AG08396 (cell line): ENCODE measurements around the gene ADI1.

Experiments used
- DNase-seq: peaks from one replicate; pipeline ENCODE4 v3.0.0; 2012; ENCODE audit warnings: low spot score, mixed read lengths

Gene ADI1, protein sequence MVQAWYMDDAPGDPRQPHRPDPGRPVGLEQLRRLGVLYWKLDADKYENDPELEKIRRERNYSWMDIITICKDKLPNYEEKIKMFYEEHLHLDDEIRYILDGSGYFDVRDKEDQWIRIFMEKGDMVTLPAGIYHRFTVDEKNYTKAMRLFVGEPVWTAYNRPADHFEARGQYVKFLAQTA

DNA sequence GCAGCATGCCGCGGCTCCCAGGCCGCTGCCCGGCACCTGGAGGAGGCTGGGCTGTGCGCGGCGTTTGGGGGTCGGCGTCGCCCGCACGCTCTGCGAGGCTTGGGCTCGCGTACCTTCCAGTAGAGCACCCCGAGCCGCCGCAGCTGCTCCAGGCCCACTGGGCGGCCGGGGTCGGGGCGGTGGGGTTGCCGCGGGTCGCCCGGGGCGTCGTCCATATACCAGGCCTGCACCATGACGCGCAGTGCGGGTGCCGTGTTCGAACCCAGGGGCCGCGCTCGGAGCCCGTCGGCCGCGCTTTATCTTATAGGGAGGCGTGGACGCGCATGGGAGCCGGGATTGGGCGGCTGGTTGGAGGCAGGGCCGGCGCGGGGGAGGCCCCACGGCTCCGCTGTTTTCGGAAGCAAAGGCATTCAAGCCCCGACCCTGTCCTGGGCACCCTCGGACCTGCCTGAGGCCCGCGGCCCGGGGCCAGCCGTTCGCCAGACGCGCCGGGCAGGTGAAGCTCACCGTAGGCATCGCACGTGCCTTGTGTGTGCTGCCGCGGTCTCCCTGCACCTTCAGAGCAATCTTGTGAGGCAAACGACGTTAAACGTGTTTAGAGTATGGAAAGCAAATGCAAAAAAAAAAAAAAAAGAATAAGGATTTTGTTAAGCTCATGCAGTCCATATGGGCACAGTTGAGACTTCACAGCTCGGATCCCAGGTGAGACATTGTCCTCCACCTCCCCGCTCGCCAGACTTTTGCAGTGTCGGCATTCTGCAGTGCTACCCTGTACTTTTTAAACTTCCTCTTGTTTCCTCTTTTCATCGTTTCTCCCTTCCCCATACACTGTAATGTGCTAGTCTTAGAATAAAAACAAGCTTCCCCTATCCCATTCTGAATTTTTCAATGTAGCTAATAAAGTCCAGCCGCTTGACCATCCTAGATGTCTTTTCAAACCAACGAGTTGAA is at the start of gene ADI1:
ADI1 (minus strand) TSS at position 277 of the 951 bp plus-strand sequence; CDS start at position 233, 44 bp downstream.
- DNase-seq = peak; percentile 87

DNA sequence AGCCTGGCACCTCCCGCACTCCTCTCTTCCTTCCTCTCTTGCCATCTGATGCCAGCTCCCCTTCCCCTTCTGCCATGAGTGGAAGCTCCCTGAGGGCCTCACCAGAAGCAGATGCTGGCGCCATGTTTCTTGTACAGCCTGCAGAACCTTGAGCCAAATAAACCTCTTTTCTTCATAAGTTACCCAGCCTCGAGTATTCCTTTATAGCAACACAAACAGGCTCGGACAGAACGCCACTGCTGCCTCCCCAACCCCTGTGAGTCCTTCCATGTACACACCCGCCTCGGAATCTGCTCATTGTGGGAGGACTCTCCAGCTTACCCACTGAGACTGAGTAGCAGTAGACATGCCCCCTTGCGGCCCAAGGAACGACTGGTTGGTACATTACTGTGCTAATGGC is 47.5 kb upstream of the ADI1 start:
- no peak for DNase-seq

DNA sequence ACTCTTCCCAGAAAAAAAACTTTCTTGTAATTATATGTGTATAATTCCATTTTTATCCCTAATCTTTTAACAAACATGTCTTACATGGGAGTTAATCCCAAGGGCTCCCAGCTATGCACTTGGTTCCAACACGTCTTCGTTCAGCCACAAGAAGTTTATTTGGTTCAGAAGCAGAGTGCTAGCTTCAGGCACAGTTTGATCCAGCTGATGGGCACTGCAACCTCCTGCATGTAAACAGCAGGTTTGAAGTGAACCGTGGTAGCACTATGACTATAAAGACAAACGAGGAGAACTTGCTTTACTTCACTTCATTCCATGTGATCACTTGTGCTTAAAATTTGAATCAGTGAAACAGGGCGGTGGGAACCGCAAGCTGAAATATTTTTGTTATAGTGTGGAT is 45.8 kb upstream of the ADI1 start:
- no peak for DNase-seq

DNA sequence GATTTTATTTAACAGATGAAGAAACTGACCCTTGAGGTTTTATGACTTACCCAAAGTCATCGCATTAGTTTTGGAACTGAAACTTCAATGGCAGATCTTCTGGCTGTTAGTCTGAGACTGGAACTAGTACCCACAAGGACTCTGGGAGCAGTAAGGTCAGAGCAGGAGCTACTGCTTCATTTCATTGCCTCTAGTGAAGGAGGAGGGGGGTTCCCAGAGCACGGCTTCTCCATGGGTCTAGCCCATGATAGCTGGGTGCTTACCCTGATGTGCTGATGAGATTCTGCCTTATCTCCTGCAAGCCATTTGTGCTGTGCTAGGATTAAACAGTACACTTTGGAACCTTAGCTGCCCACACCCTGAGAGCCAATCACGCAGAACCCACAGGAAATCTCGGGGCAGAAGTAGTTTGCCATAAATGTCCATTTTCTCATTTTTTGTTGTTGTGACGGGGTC is 44.2 kb upstream of the ADI1 start:
- DNase-seq = no peak

DNA sequence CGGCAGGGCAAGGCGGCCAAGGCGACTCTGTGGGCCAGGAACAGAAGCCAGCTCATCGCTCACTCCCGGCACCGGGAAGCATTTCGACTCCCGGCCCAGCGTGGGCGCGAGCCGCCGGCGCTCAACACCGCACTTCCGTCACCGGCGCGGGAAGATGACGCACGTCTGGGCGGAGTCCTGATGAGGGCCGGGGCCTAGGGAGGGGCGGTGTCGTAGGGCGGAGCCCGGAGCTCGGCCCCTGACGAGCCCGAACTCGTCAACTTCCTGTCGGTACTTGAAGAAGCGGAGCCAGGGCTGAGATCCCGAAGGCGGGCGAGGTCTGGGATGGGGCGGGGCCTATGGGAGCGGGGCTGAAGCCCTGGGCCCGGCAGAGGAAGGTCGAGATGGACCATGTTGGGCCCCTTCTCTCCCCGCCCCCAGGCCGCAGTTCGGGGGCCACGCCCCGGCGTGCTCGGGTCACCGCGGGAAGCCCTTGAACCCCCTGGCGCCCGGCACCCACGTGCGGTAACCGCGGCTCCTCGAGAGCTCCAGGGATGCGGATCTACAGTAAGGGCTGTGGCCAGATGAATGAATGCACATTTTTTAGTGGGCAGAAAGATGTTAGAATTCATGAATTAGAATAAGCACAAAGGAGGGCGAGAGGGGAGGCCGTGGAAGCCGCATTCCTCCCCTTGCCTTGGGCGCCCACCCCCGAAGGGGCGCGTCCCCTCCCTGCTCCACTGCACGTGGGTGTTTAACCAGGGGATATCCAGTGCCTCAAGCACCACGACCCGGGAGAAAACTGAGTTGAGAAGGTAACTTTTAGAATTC is 39.1 kb upstream of the ADI1 start, which contains the start of gene RNASEH1:
RNASEH1 (minus strand) TSS at position 129 of the 810 bp plus-strand sequence; CDS start at position 56, 73 bp downstream.
- peak; percentile 100 for DNase-seq

DNA sequence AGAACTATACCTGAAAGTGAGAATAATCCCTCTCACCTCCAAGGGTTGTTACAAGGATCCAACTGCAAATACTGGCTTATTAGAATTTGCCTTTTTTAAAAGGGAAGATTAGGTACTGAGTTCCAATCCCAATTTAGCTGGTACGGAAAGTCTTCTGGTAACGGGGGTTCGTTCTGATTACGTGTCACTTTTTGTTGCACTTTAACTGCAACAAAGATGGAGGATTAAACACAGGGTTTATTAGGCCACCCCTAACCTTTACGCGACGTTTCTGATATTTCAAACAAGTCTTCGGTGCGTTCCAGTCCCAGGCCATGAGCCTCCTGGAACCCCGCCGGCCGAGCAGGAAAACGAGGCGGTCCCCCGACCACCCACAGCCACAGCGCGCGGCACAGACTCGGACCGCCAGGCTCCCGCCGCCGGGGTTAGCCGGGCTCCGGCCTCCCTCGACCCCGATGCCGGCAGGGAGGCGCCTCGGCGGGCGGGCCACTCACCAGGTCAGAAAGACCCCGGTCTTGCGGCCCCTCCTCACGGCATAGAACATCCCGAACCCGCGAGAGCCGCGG is 38.4 kb upstream of the ADI1 start:
- DNase-seq = no peak

DNA sequence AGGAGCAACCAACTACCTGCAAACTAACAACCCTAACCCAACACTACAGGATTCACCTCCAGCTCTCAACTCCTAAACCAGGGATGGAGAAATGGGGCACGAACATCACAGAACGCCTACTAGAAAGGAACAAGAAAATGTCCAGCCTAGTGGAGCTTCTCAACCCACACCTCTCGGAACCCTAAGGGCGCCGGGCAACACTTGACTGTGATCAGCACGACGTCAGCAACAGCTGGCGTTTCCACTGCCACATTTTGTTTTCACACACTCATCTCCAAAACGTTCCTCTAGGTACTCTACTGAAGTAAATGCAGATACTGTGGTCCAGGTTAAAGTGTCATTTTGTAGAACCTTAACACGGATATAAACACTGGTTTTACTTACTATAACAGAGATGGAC is 34.6 kb upstream of the ADI1 start:
- no peak for DNase-seq

DNA sequence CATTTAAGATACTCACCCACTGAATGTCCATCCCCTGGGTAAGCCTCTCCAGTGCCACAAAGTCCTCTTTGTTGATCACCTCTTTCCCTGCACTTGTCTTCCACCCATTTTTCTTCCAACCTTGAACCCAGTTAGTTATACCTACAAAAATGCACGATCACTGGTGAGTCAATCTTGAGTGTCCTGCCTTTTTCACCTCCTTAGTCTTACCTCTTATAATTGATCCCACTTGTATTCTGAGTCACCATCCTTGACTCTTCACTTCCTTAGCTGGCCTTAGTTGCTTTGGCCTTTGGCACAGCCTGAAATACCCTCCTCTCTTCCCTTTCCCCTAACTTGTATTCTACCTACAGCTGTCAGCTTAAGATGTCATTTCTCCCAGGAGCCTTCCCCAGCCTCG is 28.6 kb upstream of the ADI1 start:
- DNase-seq = no peak

DNA sequence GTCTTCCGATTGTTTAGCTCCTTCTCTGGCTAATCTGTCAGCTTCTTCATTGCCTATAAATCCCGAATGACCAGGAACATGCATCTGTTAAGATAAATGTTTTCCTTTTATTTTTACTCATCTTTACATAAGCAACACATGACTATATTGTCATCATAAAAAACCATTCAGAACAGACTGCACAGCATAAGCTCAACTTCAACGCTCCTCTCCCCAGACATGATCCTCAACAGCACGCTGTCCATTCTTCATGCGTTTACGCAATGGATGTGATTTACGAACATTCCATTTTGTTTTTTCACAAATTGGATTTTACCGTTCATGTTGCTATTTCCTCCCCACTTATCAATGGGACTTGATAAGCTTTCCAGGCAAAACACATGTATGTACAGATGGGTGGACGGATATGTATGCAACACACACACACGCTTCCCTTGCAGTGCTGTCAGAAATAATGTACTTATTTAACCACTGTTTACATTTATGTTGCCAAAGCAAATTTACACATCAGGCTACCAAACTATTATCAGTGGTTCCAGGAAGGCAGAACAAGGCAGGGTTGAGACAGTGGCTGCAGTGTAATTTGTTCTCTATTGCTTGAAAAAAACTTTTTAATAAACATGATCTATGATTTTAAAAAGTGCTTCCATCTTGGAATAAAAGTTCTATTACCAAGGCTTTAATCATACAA is 26.6 kb upstream of the ADI1 start:
- DNase-seq = no peak

DNA sequence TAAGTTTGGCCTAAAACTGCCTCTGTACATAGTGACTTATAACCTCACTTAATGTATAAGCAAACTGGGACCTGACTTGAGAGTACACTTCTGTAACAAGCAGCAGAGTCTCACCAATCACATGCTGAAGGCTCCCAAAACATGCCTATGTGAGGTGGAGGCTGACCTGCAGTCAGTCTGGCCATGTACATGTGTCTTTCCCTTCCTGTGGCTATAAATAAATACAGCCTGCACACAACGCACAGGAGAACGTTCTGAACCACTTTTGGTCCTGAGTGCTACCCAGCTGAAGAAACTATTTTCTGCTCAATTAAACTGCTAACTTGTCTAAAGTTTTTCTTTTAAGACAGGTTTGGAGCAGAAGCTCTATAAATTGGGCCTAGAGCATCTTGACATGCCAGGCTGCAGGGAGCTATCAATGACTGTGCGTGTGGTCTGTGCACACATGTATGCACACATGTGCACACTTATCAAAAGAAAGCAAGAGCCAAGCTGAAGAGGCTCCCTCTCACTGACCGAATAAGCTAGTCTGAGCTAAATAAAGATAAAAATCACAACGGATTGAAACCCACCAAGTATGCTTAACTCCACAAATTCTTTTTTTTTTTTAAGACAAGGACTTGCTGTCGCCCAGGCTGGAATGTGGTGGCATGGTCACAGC is 23.8 kb upstream of the ADI1 start:
- DNase-seq = no peak

DNA sequence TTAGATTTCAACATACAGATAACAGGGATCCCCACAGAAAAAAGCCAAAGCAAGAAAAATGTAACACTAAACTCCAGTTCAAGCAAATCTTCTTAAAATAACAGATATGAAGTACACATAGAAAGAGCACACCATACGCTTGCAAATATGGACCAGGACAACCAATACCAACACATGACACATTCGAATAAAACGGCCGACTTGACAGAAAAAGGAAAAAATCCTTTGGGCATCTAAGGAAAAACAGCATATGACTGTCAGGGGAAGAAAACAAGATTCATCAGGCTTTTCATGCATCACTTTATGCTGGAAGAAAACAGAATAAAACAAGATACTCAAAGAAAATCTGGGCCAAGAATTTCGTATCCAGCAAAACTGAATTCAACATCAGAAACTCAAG is 22.8 kb upstream of the ADI1 start:
- DNase-seq = no peak

DNA sequence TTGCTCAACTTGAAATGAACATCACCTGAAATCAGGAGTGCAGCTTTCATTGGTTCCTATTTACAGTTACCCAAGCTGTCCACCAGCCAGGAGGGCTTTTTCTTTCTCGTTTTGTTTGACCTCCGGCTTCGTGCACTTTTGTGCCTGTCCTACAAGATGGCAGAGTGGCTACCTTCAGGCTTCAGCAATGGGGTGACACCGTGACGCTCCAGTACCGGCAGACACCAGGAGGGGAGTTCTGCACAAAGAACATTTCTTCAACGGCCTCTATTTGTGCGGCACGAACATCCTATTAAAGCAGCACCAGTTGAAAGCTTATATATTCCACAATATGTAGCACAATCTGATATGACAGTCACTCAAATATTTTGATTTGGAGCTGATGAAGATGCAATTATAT is 20.5 kb upstream of the ADI1 start:
- DNase-seq = no peak

DNA sequence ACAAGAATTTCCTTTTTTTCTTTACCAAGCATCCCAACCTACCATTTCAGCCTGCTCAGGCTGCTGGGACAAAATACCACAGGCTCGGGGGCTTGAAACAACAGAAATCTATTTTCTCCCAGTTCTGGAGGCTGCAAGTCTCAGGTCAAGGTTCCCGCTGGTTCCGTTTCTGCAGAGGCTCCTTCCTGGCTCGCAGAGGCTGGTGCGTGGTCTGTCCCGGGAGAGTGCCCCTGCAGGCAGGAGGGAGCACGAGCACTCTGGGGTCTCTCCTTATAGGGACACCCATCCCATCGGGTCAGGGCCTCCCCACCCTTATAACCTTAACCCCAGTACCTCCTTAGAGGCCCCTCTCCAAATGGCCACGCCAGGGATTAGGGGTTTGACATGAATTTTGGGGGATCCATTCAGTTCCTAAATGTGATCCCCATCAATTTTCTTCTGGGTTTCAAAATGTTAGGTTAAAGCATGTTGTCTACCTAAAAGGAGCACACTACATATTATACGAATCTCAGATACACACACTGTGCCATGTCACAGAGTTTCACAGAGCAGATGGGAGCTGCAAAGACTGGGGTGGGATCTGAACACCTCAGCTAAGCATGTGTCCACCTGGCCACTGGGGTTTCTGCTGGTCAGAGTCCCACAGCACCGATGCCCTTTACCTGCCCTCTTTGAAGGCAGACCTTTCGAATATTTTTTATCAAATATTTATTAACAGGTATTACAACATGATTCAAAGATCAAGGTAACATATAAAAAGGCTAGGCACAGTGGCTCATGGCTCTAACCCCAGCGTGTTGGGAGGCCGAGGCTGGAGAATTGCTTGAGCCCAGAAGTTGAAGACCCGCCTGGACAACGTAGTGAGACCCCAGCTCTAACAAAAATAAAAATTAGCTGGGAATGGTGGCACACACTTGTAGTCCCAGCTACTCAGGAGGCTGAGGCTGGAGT is 17.6 kb upstream of the ADI1 start:
- DNase-seq = peak; percentile 73

DNA sequence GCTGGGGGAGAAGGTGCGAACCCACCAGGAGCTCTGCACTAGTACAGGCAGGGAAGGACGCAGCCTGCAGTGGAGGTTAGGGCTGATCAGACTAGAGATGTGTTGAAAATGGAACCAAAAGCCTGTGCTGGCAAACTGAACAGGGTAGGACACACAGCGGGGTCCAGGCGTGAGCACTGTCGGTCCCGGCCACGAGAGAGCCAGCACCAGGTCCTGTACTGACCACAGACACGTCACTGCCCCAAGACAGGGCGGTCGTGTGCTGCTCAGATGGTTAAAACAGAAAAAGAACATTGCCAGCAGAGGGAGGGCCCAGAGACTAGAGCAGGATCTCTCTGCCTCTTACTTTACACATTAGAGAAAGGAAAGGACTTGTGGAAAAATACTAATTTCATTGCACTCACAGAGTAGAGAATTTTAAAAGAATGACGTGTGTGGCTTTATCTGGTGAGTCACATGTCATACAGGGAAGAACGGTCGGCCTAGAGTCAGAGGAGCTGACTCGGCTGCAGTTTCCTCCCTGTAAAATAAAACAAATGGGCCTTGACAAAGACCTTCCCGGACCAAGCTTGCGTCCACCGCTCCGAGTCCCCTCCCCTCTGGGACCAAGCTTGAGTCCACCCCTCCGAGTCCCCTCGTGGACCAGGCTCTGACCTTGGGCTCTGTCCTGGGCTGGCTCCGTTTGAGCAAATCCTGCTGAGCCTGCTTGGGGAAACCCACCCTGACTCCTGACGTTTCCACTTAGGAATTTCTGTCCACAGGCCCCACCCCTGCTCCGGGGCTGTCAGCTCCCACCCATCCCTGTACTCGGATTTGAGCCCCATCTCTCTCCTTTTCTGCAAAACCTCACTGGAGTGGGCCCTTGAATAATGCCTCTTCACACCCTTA is 16.7 kb upstream of the ADI1 start:
- peak; percentile 91 for DNase-seq

DNA sequence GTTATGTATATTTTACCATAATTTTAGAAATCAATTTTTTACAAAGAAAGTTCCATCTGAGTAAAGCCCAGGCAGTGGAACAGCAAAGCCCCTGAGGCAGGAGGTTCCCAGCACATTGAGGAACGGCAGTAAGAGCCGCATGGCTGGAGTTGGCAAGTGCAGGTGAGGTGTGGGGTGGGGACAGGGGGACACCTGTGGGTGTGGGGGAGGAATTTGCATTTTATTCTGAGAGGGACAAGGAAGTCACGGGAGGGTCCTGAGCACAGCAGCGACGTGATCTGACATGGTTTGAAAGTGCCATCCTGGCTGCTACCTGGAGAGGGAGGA is 16.1 kb upstream of the ADI1 start:
- no peak for DNase-seq

DNA sequence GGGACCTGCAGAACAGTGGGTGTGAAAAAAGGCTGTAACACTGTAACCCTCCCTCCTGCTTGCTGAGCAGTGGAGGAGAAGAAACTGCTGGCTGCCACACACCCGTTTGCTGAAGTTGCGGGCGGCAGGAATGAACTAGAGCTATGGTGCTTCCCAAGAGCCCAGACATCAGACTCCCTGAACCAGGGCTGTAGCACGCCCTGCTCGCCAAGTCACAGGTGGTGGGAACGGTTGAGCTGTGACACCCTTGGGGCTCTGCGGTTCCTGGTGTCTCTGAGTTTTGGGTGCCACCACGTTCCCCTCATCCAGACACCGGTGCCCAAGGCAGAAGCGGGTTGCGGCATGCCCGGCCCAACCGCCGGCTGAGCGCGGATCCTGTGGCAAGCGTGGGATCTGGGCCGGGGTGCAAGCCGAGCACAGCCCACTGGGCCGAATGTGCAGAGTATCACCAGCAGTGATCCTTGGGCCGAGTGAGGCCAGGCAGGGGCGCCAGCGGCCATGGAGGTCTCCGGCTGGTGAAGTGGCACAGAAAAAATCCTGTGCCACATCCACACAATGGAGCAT is 15.0 kb upstream of the ADI1 start:
- DNase-seq = no peak

DNA sequence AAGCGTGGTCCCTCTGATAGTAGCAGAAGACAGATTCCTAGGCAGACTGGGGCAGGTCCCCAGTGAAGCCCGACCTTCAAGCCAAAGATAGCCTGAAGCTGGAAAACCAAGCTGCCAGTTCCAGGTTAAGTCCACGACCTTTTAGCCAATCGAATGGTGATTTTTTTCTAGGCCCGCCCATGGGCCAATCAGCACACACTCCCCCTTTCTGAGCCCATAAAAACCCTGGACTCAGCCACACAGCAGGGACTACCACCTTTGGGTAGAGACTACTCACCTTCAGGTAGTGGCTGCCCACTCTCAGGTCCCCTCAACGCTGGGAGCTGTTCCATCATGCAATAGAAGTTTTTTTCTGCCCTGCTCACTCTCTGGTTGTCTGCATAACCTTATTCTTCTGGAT is 14.5 kb upstream of the ADI1 start:
- DNase-seq = no peak

DNA sequence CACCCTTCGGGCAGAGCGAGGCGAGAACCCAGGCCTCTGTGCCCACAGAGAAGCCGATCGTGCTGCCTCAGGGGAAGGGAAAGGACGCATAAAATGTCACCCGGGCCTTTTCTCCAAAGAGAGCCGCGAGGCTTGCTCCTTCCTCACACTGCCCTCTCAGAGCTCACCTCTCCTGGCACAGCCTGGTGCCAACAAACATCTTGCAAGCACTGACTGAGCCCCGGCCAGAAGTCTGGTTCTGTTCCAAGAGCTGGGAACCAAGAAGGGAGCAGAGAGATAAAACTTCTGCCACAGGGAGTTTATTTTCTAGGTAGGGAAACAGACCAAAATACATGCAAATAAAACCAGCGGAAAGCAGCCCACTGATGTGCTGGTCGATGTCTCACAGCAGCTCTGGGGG is 13.6 kb upstream of the ADI1 start:
- DNase-seq = no peak
